H1 (cell line): ENCODE measurements around the gene ARHGEF26. TPM values are rescaled to one million over a fixed set of nuclear protein-coding genes. Genes with fewer than 3 reads are reported as not detected.

Experiments used
- CHD1 ChIP-seq: IDR thresholded peaks from 2 replicates; pipeline ENCODE4 v1.6.1; 2012; ENCODE audit warnings: low read depth, low read length, improper control_type of control experiment
- CHD2 ChIP-seq: IDR thresholded peaks from 2 replicates; pipeline ENCODE4 v1.6.1; 2012; ENCODE audit warnings: low read length, improper control_type of control experiment
- CHD7 ChIP-seq: fragments of 300-600 bp; sonication (generic); IDR thresholded peaks from 2 replicates; pipeline ENCODE4 v1.7.1; 2012; ENCODE audit warnings: low read length, moderate library complexity, mild to moderate bottlenecking, inconsistent platforms; ENCODE audit not compliant: insufficient replicate concordance
- GABPA ChIP-seq: IDR thresholded peaks from 2 replicates; pipeline ENCODE4 v1.6.1; 2011; ENCODE audit warnings: mild to moderate bottlenecking, low read length, moderate library complexity, borderline replicate concordance; ENCODE audit not compliant: insufficient read depth
- JUND ChIP-seq: IDR thresholded peaks from 2 replicates; pipeline ENCODE4 v1.6.1; 2011; ENCODE audit warnings: mild to moderate bottlenecking, improper control_type of control experiment, low read length
- NRF1 ChIP-seq: IDR thresholded peaks from 2 replicates; pipeline ENCODE4 v1.6.1; 2011; ENCODE audit warnings: mild to moderate bottlenecking, low read depth, low read length, improper control_type of control experiment
- SP2 ChIP-seq: IDR thresholded peaks from 2 replicates; pipeline ENCODE4 v1.6.1; 2012; ENCODE audit warnings: mild to moderate bottlenecking, low read length, inconsistent platforms
- SRF ChIP-seq: IDR thresholded peaks from 2 replicates; pipeline ENCODE4 v1.6.1; 2011; ENCODE audit warnings: mild to moderate bottlenecking, low read depth, low read length, moderate library complexity
- TBP ChIP-seq: IDR thresholded peaks from 2 replicates; pipeline ENCODE4 v1.6.1; 2011; ENCODE audit warnings: low read depth, low read length, improper control_type of control experiment
- ZNF274 ChIP-seq: IDR thresholded peaks from 2 replicates; pipeline ENCODE4 v1.7.0; 2012; ENCODE audit warnings: low read length, borderline replicate concordance; ENCODE audit errors: extremely low read depth
- polyA plus RNA-seq, 7 experiments: library from polyadenylated mRNA; depleted of rRNA in 3 of 7; stranded (reverse) in 5 of 7; unstranded in 2 of 7; fragments of >200 nt in 5 of 7; fragments of 200-250 nt in 2 of 7; gene quantifications; 1 replicate in 5 of 7; 2 replicates in 1 of 7; 4 replicates in 1 of 7; pipeline versions ENCODE4 v1.2.1 to v1.2.3, GENCODE V29; 2011 to 2013; ENCODE audit warnings: missing spikeins in 2 of 7, mixed read lengths in 2 of 7
- total RNA-seq: library from RNA; stranded (reverse); fragmentation: NEBNext Ultra II Directional; extraction: Animal tissue kit (Norgen Biotek cat#: 25700); gene quantifications from 2 replicates; pipeline ENCODE4 v1.2.1, GENCODE V29; 2021

Gene ARHGEF26
- total and polyA plus RNA-seq, 2 of the 8 experiments (the other 6 are each of a cell fraction or from before 2014, with no cell fraction given) = 3.1 to 15.6 TPM

- TF ChIP-seq CHD7 (no peak), SRF (no peak), SP2 (no peak), GABPA (no peak), NRF1 (no peak), JUND (no peak), TBP (no peak), CHD1 (no peak), ZNF274 (no peak), CHD2 (no peak)
These were observed 169.0 kb downstream of the ARHGEF26 start (continued) for GRCh38 chr3:154290187-154290586.
